GM12878 (cell line): Measurements from ENCODE around the gene CCDC149. TPM values are rescaled to one million over a fixed set of nuclear protein-coding genes. Genes with fewer than 3 reads are reported as not detected.

ENCODE experiments used
- ATAC-seq: fragments of 200-7000 bp; cut with Tn5 transposase; 3 replicates; pipeline ENCODE4 v1.9.1; 2020; ENCODE audit warnings: mild to moderate bottlenecking, moderate library complexity
- BruUV-seq: library from RNA; stranded (reverse); fragments of 400-500 nt; replicated peaks from 2 replicates; lab custom pipeline; 2021; lab: Mats Ljungman, UMichigan
- CTCF ChIA-PET: fragments of 300-600 bp; sonication (Branson Sonifier 250); formaldehyde crosslinking; extraction: SDS; loops from one replicate; lab custom pipeline; 2021; ENCODE audit warnings: inconsistent platforms; lab: Yijun Ruan, JAX
- POLR2A ChIA-PET: fragments of 350-600 bp; formaldehyde crosslinking; extraction: SDS; loops from one replicate; lab custom pipeline; 2021; ENCODE audit warnings: inconsistent platforms; lab: Charles Lee
- RAD21 ChIA-PET: fragments of 300-600 bp; sonication (Branson Sonifier 250); formaldehyde crosslinking; loops from one replicate; lab custom pipeline; 2023; ENCODE audit warnings: antibody characterized with exemption; ENCODE audit not compliant: unreplicated experiment; lab: Charles Lee
- SMC1A ChIA-PET: fragments of 300-600 bp; sonication (Branson Sonifier 250); formaldehyde crosslinking; loops from one replicate; lab custom pipeline; 2023; ENCODE audit not compliant: unreplicated experiment, uncharacterized antibody; lab: Charles Lee
- DNase-seq: peaks from one replicate; pipeline ENCODE4 v3.0.0-alpha.2; 2011; ENCODE audit warnings: low read depth, low spot score
- FAIRE-seq: peaks from 3 replicates; lab custom pipeline; 2011; peaks lifted over from hg19 to GRCh38; lab: Jason Lieb, UNC
- H2AFZ ChIP-seq: 2 replicates; pipeline ENCODE4 v1.6.0; 2011; ENCODE audit warnings: low read depth, low read length, control low read depth; ENCODE audit not compliant: control insufficient read depth
- H3K27ac ChIP-seq: 2 replicates; pipeline ENCODE4 v1.5.1; 2011; ENCODE audit warnings: control low read depth; ENCODE audit not compliant: control insufficient read depth, insufficient read depth
- H3K27me3 ChIP-seq, 2 experiments: replicated peaks in 1 of 2; 2 replicates each; pipeline versions ENCODE4 v1.6.0 to v1.6.1; 2011; ENCODE audit warnings: low read length in 1 of 2; ENCODE audit not compliant: control insufficient read depth in 2 of 2, insufficient read depth in 2 of 2
- H3K36me3 ChIP-seq, 2 experiments: 2 replicates each; pipeline ENCODE4 v1.5.1; 2011; ENCODE audit warnings: low read length in 1 of 2; ENCODE audit not compliant: control insufficient read depth in 2 of 2, insufficient read depth in 2 of 2
- H3K4me1 ChIP-seq: 2 replicates; pipeline ENCODE4 v1.6.1; 2011; ENCODE audit warnings: mild to moderate bottlenecking, low read length, moderate library complexity, mixed read lengths; ENCODE audit not compliant: control insufficient read depth, insufficient read depth
- H3K4me2 ChIP-seq: 2 replicates; pipeline ENCODE4 v1.6.0; 2011; ENCODE audit warnings: control low read depth; ENCODE audit not compliant: control insufficient read depth, insufficient read depth
- H3K4me3 ChIP-seq: fragments of 200-600 bp; sonication (generic); 2 replicates; pipeline ENCODE4 v1.5.1; 2016
- H3K79me2 ChIP-seq: 2 replicates; pipeline ENCODE4 v1.6.0; 2011; ENCODE audit warnings: low read length; ENCODE audit not compliant: control insufficient read depth, insufficient read depth
- H3K9ac ChIP-seq: 2 replicates; pipeline ENCODE4 v1.8.0; 2011; ENCODE audit warnings: low read length, control low read depth, mixed read lengths; ENCODE audit not compliant: control insufficient read depth, insufficient read depth
- H3K9me3 ChIP-seq: replicated peaks from 3 replicates; pipeline ENCODE4 v1.5.1; 2011; ENCODE audit warnings: mild to moderate bottlenecking, low read length; ENCODE audit not compliant: control insufficient read depth, insufficient read depth
- H4K20me1 ChIP-seq: 2 replicates; pipeline ENCODE4 v1.6.0; 2011; ENCODE audit not compliant: control insufficient read depth, insufficient read depth
- BCL11A ChIP-seq: IDR thresholded peaks from 2 replicates; pipeline ENCODE4 v1.6.1; 2011; ENCODE audit warnings: low read depth, low read length
- CHD2 ChIP-seq: IDR thresholded peaks from 2 replicates; pipeline ENCODE4 v1.6.1; 2011; ENCODE audit warnings: low read depth, low read length, improper control_type of control experiment, borderline replicate concordance
- DPF2 ChIP-seq: fragments of 450-650 bp; IDR thresholded peaks from 2 replicates; pipeline ENCODE4 v1.6.1; 2017; ENCODE audit warnings: mild to moderate bottlenecking
- NR2C1 ChIP-seq: fragments of 450-650 bp; IDR thresholded peaks from 2 replicates; pipeline ENCODE4 v1.6.1; 2017; ENCODE audit warnings: antibody characterized with exemption, mild to moderate bottlenecking, moderate library complexity
- PAX5 ChIP-seq: IDR thresholded peaks from 2 replicates; pipeline ENCODE4 v1.6.1; 2011; ENCODE audit warnings: low read depth, low read length, borderline replicate concordance
- TCF12 ChIP-seq: IDR thresholded peaks from 2 replicates; pipeline ENCODE4 v1.6.1; 2011; ENCODE audit warnings: low read depth, mild to moderate bottlenecking, low read length
- WGBS: methylation state at CpG from one replicate; pipeline ENCODE4 v1.1.6; 2016; ENCODE audit warnings: low lambda C conversion rate; ENCODE audit not compliant: insufficient replicate concordance, insufficient coverage; ENCODE audit errors: missing lambda C conversion rate; 5-methylcytosine and 5-hydroxymethylcytosine counted together
- in situ Hi-C: fragments of 300-500 bp; cut with MboI; formaldehyde crosslinking; loops from 9 replicates; pipeline ENCODE4 v1.14.3; 2018; ENCODE audit warnings: mixed read lengths
- intact Hi-C: fragments of 100-400 bp; cut with micrococcal nuclease; formaldehyde crosslinking; loops from one replicate; pipeline ENCODE4 v1.14.2; 2022; ENCODE audit not compliant: unreplicated experiment
- polyA plus RNA-seq, 11 experiments: library from polyadenylated mRNA; depleted of rRNA in 4 of 11; unstranded in 6 of 11; stranded (reverse) in 5 of 11; fragments of >200 nt; fragmentation: Nextera tagmentation in 4 of 11; fragmentation: Illumina TruSeq in 1 of 11; extraction: Ambion mirVana in 4 of 11; extraction: Trizol in 1 of 11; gene quantifications; 1 replicate in 1 of 11; 2 replicates in 10 of 11; pipeline versions ENCODE4 v1.2.1 to v1.2.3, GENCODE V29; 2011 to 2016; ENCODE audit warnings: inconsistent platforms in 2 of 11, missing spikeins in 2 of 11, low read depth in 1 of 11
- total RNA-seq, 4 experiments: library from RNA; depleted of rRNA in 3 of 4; stranded (reverse); fragments of >200 nt in 3 of 4; fragmentation: Illumina TruSeq in 1 of 4; extraction: Trizol in 1 of 4; gene quantifications; 2 replicates each; pipeline versions ENCODE4 v1.2.1 to v1.2.3, GENCODE V29; 2013 to 2021
- TF ChIP-seq, protein P1 (sequence below): fragments of 450-650 bp; IDR thresholded peaks from 2 replicates; pipeline ENCODE4 v1.6.1; 2017; ENCODE audit warnings: mild to moderate bottlenecking, moderate library complexity

The CCDC149 gene
- total and polyA plus RNA-seq, 10 of the 15 experiments (the other 5 are each of a cell fraction or from before 2014, with no cell fraction given), result 0.03 to 0.04 (median 0.04) TPM; not detected in 7

DNA sequence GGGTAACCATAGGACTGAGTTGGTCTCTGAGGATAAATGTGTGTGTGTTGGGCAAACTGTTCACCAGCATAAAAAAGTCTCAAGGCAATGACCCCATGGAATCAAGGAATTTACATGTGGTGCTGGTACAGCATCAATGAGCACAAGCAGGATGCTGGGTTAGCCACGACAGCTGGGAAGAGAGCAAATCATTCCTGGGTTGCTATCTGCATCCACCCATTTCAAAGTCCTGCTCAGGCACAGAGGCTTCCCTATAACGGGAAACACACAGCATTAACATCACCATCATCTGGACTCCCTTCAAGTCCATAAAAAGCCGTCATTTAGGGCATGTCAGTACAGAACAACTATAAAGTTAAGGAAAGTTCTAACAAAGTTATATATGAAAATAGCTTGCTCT lies 41.6 kb downstream of the CCDC149 start (continued):
- TF ChIP-seq, protein P1, sequence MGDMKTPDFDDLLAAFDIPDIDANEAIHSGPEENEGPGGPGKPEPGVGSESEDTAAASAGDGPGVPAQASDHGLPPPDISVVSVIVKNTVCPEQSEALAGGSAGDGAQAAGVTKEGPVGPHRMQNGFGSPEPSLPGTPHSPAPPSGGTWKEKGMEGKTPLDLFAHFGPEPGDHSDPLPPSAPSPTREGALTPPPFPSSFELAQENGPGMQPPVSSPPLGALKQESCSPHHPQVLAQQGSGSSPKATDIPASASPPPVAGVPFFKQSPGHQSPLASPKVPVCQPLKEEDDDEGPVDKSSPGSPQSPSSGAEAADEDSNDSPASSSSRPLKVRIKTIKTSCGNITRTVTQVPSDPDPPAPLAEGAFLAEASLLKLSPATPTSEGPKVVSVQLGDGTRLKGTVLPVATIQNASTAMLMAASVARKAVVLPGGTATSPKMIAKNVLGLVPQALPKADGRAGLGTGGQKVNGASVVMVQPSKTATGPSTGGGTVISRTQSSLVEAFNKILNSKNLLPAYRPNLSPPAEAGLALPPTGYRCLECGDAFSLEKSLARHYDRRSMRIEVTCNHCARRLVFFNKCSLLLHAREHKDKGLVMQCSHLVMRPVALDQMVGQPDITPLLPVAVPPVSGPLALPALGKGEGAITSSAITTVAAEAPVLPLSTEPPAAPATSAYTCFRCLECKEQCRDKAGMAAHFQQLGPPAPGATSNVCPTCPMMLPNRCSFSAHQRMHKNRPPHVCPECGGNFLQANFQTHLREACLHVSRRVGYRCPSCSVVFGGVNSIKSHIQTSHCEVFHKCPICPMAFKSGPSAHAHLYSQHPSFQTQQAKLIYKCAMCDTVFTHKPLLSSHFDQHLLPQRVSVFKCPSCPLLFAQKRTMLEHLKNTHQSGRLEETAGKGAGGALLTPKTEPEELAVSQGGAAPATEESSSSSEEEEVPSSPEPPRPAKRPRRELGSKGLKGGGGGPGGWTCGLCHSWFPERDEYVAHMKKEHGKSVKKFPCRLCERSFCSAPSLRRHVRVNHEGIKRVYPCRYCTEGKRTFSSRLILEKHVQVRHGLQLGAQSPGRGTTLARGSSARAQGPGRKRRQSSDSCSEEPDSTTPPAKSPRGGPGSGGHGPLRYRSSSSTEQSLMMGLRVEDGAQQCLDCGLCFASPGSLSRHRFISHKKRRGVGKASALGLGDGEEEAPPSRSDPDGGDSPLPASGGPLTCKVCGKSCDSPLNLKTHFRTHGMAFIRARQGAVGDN, result no peak
- TF ChIP-seq NR2C1, result no peak
- TF ChIP-seq DPF2, result no peak
- TF ChIP-seq BCL11A, result no peak
- TF ChIP-seq TCF12, result no peak

DNA sequence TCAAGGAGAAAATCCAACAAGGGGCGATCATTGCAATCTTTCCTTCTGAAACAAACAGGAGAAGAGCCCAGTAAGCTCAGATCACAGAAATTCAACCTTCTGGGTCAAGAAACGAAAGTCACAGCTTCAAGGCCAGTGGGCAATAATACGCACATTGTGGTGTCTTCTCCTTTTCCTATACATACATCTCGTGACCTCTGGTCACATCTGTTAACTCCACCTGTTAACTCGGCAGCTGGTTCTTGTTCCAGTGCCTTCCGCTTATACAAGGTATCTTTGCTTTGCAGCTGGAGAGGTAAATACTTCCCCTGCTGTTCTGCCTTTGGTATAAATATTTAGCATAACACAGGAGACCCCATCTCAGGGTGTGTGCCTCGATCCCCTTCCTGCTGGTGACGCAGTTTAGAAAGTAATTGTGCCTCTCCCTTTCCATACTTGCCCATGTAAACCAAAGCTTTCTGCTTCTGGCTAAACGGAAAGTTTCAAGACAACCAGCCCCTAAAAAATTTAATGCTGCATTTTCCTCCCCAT lies 45.0 kb downstream of the CCDC149 start:
- H3K9me3 ChIP-seq, result peaks cover 9% of the 10 kb centered on the region; the same call in 2 of the 3 replicates
- DNase-seq (no peak), ATAC-seq (no peak), FAIRE-seq (no peak)
- no peak overlapping the region for H3K4me2 ChIP-seq
- no peaks in the 10 kb centered on the region for H3K4me1 ChIP-seq
- BruUV-seq, result no TSS peak
- no peaks in the 10 kb centered on the region; a peak in 1 of 4 replicates for H3K27me3 ChIP-seq
- in situ Hi-C loops, result no loop called here
- H3K4me3 ChIP-seq, result no peak overlapping the region
- no peaks in the 10 kb centered on the region for H3K36me3 ChIP-seq
- no peak overlapping the region for H3K9ac ChIP-seq
- ChIA-PET SMC1A (no interaction called here), RAD21 (no interaction called here), CTCF (no interaction called here), POLR2A (no interaction called here)
- intact Hi-C loops, result no loop called here
- WGBS, result 40% methylated on average over 9 of the region's 9 CpGs
- no peaks in the 10 kb centered on the region for H4K20me1 ChIP-seq
- H3K79me2 ChIP-seq, result no peaks in the 10 kb centered on the region
- H3K27ac ChIP-seq, result no peak overlapping the region
- TF ChIP-seq PAX5, result peak; percentile 27; the same call in 1 of the 2 replicates
- TF ChIP-seq TCF12, result peak; percentile 47; the same call in 1 of the 2 replicates
- no peak for TF ChIP-seq CHD2
- H2AFZ ChIP-seq, result no peak overlapping the region
